Thymus (tissue), 2 donors: ENCODE results near the gene ZNF280A. TPM values are rescaled to one million over a fixed set of nuclear protein-coding genes. Genes with fewer than 3 reads are reported as not detected.

Source experiments
- polyA plus RNA-seq: library from polyadenylated mRNA; stranded (reverse); fragments of 200-250 nt; gene quantifications from one replicate; pipeline ENCODE4 v1.2.3, GENCODE V29; 2013
- total RNA-seq: library from RNA; stranded (reverse); fragments of 120-200 nt; gene quantifications from one replicate; pipeline ENCODE4 v1.2.4, GENCODE V29; 2013
- donor health status: healthy.

The ZNF280A gene
- total and polyA plus RNA-seq, 2 donors: 0.02 to 0.05 TPM

Other genes starting within 250 kb of the ZNF280A start
- 0.99 TPM for gene ZNF280B, start 11.5 kb downstream of the ZNF280A start, total RNA-seq
- 0.55 TPM for gene ZNF280B, start 11.5 kb downstream of the ZNF280A start, polyA plus RNA-seq
- 1.1 TPM for gene PRAME, start 39.0 kb upstream of the ZNF280A start, total RNA-seq
- gene PRAME, start 39.0 kb upstream of the ZNF280A start, polyA plus RNA-seq: 0.89 TPM
- gene GGTLC2, start 124.3 kb upstream of the ZNF280A start, total RNA-seq: not detected
- gene GGTLC2, start 124.3 kb upstream of the ZNF280A start, polyA plus RNA-seq: 0.07 TPM